Measurements from ENCODE around the gene PPFIBP1.

- TF ChIP-seq CTCF (IDR thresholded peaks at IDR 0.05): no peak
- no peak for TF ChIP-seq ZFX (IDR thresholded peaks at IDR 0.05; ENCODE audit: borderline replicate concordance)
Measured at GRCh38 chr12:27491226-27491625, 32.8 kb upstream of the PPFIBP1 start.

Measured in 22Rv1 (cell line).